GM19467 (cell line): ENCODE measurements around the gene ZBTB22.

Experiments used
- ATAC-seq: cut with Tn5 transposase; IDR thresholded peaks from one replicate; pipeline ENCODE4 v1.9.1; 2021; ENCODE audit warnings: mild to moderate bottlenecking, moderate library complexity; ENCODE audit not compliant: unreplicated experiment

Gene ZBTB22

DNA sequence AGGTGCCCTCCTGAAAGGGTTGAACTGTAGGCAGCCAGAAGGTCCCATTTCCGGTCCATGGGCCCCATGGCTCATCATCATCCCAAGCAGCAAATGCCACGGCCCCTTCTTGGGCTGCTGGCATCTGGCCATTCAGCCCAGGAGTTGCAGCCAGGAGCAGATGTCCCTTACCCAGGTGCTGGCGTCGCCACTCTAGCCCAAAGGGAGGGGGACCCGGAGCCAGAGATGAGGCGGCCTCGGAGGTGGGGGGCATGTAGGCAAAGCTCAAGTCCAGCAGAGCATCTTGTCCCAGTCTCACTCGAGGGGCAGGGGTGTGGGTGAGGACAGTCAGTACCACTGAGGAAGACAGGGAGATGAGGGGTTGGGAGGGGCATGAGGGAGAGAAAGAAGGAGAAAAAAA lies 12.5 kb downstream of the ZBTB22 start:
- ATAC-seq: no peak

DNA sequence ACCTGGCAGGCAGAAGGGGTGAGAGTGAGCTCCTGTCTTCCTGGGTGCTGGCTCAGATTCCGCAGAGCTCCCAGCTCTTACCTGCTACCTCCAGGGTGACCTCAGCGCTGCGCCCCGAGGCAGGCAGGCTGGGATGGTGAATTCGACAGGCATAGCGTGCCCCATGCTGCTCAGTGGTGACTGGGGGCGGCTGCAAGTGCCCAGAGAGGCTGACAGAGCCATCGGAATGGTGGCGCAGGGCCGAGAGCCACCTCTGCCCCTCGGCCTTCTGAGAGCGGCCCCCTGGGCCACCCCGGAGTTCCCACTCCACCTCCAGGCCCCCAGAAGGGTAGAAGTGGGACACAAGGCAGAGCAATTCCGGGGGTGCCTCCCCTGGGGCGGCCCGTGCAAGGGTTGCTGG lies 13.3 kb downstream of the ZBTB22 start:
- ATAC-seq: no peak

DNA sequence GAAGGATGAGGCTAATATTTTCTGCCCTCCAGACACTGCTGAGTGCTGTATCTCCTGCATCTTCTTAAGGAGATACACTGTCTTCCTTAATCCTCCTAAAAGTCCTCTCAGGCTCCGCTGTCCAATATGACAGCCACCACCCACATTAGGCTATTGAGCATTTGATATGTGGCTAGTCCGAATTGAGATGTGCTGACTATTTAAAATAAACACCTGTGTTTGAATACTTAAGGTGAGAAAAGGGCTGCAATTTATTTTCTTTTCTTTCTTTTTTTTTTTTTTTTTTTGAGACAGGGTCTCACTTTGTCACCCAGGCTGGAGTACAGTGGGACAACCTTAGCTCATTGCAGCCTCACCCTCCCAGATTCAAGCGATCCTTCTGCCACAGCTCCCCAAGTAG lies 15.7 kb downstream of the ZBTB22 start:
- ATAC-seq: no peak

DNA sequence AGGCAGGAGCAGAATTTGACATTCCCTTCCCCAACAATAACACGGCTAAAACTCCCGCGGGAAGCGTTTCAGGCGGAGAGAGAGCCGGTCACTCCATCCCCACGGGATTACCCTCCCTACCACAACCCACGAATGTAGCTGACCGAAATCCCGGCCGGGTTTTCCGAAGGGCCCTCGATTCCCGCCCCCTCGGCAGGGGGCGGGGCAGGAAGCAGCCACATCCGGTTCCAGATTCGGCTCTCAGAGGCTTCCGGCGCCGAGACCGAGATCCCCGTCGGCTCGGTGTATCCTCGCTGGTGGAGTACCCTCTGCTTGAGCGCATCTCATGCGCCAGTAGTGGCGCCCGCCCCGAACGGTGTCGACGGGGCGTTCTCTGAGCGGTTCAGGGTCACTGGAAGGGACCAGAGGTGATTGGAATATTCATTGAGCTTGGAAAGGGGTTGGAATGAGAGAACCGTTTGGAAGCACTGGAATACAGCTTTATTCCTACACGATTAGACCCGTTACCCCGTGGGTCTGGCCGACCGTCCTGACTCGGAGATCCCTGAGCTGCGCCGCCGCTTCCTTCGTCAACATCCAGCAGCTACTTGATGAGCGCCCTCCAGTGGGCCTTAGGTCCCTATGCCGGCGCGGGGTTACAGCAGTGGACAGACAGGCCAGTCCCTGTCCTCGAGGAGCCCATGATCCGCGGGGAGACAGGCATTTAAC lies 18.2 kb downstream of the ZBTB22 start:
- peak; percentile 66 for ATAC-seq

DNA sequence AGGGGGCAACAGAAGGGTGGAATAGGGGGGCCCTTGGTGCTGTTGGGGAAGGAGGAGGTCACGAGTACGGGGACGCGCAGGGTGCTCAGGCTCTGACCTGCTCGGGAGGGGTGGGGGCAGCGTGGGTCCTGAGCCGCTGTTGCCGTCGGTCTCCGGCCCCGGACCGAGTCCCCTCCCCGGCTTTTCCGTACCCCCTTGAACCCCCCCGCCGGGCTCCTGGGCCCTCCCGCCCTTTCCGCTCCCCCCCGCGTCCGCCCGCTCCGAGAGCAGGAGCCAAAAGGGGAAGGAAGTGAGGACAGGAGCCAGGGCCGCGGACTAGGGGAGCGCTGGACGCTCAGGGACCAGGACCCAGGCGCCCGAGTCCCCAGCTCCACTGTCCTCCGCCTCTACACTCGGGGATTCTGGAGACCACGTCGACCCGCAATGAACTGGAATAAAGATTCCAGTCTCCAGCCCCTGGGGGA lies 18.7 kb downstream of the ZBTB22 start, which contains the start of gene RGL2:
TSS of gene RGL2 (minus strand) at position 170 of the 464 bp plus-strand sequence. CDS start 332 bp downstream, outside the sequence.
- peak; percentile 32 for ATAC-seq

DNA sequence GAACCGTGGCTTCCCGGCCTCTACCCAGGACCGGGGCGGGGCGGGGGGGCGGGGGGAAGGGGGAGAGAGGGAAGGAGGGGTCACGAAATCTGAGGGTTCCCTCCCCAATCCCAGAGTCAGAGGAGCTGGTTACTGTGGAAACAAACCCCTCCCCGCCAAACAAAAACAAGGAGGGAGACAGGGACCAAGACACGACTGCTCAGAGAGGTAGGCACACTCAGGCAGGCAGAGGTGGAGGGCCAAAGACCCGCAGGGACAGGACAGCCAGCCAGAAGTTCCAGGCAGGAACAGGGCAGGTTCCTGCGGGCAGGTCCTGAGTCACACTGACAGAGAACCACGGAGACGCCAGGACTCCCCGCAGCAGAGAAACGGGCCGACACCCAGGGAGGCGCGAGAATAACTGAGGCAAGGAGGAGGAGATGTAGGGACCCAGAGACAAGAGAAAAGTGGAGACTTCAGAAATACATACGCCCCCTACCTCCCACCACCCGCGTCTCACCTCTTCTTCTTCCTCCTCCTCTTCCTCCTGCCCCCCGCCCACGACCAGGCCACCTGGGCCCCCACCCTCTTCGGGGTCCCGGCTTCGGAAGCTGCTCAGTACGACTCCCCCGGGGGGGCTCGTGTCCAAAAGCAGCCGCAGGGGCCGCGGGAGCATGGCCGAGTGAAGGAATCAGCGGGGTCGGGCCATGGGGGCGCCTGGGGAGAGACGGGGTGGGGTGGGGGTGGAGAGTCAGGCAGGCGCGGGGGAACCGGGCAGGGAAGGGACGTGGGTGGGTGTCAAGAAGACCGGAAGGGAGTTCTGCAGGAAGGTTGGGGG lies 19.4 kb downstream of the ZBTB22 start:
- ATAC-seq: peak; percentile 2

DNA sequence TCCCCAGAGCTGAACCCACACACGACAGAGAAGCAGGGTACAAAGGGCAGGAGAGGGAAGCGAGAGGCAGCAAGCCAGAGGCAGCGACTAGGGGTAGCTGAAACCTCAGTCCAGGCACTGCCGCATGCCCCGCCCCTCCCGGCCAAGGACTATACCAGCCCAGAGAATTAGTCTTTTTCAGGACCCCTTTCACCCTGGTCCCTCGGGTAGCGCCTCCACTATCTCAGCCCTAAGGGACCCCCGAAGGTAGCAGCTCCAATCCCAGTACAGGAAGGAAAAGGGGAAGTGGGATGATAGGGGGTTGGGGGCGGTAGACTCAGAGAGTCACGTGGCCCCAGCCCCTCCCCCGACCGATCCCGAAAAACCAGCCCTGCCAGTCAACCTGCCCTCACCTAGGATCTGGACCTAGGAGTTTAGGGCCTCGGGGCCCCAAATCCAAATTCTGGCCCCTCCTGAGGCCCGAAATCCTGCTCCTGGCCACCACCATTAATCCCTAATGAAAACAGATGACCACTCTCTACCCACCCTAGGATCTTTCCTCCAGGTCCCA lies 20.1 kb downstream of the ZBTB22 start:
- no peak for ATAC-seq

DNA sequence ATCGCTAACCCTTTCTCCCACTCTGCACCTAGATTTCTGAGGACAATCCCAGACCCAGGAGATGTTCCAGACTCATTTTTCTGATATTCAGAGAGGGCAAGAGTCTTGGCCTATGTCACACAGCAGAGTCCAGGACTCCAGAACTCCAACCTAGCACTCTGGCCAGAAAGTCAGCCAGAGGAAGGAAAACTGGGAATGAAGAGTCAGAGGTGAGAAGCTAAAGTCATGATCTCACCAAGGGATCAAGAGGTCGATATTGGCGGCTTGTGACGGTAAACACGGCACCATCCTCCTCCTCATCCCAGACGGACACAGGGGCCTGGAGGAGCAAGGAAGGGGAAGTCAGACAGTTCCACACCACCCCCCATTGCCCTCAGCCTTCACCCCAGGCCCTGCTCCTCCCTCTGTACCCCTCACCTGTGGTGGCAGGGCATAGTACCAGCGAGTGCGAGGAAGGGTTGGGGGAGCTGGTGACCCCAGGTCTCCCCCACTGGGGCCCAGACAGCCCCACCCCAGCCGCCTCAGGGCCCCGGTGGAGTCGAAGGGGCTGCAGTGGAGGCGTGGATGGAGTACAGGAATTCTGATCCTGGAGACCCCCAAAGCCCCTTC lies 20.6 kb downstream of the ZBTB22 start:
- ATAC-seq: no peak

DNA sequence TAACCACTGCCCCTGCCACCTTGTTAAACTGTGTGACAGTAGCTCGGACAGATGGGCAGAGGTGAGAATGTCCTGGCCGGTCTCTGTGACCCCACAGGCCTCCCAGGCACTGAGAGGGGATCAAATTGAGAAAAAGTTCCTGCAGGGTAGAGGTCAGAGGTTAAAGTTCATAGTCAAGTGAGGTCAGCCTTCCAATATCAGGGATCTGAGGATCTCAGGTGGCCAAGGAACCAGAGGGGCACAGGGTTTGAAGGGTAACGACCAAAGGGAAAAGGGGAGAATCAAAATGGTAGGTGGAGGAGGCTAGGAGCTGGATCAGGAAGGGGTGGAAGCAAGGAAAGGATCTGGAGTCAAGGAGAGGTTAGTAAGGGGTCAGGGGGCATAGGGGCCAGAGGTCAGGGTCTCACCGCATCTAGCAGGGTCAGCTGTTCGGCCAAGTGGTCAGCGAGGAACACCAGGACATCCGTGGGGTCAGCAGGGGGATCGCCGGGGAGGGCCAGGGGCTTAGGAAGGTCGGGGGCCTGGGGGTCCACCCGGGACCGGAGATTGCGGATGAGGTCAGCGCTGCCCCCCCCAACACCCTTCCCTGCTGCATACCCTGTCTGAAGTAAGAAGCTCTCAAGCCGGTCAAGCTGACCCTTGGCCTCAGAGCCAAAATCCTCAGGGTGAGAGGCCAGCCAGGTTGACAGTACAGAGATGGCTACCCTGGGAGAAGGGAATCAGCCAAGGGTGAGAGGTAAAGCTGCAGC lies 21.7 kb downstream of the ZBTB22 start:
- no peak for ATAC-seq

DNA sequence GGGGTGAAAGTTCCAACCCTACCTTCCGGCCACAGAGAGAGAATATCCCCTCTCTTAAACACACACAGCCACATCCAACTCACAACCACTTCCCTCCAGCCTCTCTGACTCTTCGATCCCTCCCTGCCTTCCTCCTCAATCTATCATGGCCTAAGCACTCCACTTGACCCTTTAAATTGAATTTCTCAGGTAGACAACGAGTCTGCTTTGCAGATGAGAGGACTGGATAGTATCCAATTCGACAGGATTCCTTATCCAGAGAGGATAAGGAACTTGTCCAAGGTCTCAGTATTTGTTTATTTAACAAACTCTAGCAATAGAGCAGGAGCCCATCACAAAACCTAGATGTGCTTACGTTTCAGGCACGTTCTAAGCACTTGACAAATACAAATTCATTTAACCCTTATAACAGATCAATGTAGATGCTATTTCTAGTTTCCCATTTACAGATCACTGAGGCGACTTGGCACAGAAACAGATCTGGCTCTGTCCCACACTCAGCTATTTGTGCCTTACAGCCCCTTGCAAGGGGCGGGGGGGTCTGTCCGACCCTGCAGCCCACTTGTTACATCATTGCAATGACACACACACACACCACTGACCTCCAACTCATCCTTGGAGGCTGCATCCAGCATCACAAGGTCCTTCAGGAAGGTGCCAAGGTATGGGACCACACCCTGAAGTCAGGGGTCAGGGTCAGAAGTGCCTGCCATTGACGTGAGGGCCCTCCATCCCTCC lies 23.3 kb downstream of the ZBTB22 start:
- ATAC-seq: no peak

DNA sequence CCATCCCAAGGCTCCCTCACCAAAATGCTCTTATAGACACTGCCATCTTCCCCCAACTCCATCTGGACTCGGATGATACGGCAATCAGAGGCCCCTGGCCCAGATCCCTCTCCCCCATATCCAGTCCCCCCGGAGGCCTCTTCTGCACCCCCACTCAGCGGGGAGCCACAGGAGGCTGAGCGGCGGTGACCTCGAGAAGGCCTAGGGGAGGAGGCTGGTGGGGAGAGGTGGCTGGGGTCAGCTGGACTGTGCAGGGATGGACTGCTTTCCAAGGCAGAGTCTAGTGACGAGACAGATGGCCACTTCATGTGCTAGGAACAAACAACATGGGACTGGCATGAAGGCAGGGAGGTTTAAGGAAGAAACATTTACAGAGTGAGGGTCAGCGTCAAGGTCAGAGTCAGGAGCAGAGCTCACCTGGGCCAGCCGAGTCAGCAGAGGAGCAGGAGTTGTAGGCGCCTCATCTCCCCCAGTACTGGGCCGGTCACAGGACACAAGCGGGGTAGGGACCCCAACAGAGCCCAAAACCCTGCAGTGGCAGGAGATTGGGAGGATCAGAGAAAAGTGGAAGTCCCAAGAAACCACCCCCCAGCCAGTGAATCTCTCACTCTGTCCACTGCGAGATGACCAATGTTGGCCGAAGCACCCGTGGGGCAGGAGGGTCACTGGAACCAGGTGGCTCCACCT lies 24.4 kb downstream of the ZBTB22 start:
- ATAC-seq: no peak

DNA sequence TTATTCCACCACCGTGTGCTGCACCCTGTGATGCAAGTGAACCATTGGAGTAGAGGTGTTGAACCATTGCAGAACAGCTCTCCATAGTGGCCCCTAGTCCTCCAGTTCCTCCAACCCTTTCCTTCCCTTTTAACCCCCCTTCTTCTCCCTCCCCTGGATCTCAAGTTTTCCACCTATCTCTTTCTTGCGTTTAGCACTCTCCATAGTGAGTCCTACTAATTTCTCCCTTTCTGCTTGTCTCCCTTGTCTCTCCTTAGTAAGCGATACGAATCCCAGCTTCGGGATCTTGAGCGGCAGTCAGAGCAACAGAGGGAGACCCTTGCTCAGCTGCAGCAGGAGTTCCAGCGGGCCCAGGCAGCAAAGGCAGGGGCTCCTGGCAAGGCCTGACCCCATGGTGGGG lies 27.1 kb downstream of the ZBTB22 start:
- ATAC-seq: no peak

DNA sequence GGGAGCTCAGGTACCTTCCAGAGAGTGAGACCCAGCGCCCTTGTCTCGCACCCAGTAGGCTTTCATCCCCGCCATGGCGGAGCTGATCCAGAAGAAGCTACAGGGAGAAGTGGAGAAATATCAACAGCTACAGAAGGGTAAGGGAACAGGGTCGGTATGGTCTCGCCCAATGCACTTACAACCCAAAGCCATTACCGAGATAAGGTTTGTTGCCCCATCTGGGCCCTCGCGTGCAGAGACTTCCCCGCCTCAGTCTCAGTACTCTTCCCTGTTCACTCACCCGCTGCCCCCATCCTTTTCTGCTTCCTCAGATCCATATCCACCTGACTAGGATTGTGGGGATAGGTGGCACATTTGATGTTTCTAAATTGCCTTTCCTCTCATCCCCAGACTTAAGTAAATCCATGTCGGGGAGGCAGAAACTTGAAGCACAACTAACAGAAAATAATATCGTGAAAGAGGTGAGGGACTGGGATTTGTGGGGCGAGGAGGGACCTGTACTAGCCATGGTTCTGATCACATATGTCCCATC lies 27.7 kb downstream of the ZBTB22 start:
- no peak for ATAC-seq

DNA sequence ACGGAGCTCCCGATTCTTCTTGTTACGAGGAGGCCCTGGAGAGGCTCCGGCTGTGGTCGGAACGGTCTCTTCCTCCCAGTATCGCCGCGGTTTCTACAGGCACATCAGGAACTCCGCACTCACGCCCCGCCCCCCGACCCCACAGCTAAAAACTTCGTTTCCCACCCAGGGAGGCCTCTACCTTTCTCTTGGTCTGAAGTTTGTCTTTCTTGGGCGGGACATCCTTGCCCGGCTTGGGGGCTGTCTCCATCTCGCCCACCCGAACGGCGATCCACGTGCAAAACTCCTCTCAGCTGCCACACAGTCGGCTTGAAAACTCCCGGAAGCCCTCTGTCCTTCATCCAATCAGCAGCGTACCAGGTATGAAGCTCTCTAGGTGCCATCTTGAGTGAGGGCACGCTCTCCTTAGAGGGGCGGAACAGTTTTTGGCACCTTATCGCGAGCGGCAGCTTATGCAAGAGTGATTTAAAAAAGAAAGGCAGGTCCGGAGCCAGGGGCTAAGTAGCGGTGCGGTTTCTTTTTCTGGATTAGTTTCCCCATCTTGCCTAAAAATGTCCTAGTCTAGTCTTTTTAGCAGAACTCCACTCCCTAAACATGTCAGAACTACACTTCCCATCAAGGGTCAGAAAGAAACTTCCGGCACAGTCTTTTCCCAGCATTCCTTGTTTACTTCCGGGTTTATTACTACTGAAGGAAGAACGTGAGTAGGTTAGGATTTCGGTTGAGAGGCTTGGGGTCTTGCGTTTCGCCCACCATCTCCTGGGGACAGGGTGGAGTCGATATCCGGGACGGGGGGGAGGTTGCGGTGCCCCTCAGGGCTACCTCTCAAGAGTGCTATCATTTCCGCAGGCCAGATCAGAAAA lies 28.4 kb downstream of the ZBTB22 start, which contains the start of the genes PFDN6 and WDR46:
TSS of gene PFDN6 (plus strand) at position 681 of the 863 bp plus-strand sequence. CDS start 256 bp downstream, outside the sequence.
TSS of gene WDR46 (minus strand) at position 319 of the 863 bp plus-strand sequence. CDS start at position 250, 69 bp downstream.
- ATAC-seq: peak; percentile 71

DNA sequence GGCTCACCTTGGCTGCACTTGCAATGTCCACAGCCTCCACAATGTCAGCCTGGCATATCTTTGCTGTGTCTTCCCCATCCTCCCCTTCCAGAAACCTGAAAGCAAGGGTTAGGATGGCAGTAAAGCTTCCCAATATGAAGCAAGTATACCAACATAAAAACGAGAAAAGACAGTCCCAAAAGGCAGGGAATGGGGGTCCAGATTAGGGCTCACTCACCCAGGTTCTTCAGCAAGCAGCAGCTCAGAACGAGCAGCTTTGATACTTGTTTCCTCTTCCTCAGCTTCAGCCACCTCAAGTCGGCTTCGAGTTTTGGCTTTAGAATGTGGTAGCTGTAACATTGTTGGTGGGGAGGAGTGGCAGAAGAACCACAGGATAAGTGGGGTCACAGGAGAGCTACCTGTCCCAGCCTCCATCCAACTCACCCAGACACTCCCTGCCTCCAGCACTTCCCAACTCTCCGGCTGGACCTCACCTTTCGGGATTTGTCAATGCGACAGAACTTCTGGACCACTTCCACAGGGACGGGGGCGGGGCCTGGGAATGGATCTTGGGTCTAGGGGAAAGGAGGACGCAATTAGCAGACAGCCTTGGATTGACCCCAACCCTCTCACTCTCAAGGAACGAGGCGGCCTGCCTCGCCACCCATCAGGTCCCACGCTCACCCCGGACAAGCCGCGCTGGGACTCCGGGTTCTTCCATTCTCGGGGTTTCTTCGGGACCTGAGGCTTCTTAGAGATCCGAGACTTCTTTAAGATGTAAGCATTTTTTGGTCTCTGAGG lies 29.2 kb downstream of the ZBTB22 start:
- ATAC-seq: no peak

DNA sequence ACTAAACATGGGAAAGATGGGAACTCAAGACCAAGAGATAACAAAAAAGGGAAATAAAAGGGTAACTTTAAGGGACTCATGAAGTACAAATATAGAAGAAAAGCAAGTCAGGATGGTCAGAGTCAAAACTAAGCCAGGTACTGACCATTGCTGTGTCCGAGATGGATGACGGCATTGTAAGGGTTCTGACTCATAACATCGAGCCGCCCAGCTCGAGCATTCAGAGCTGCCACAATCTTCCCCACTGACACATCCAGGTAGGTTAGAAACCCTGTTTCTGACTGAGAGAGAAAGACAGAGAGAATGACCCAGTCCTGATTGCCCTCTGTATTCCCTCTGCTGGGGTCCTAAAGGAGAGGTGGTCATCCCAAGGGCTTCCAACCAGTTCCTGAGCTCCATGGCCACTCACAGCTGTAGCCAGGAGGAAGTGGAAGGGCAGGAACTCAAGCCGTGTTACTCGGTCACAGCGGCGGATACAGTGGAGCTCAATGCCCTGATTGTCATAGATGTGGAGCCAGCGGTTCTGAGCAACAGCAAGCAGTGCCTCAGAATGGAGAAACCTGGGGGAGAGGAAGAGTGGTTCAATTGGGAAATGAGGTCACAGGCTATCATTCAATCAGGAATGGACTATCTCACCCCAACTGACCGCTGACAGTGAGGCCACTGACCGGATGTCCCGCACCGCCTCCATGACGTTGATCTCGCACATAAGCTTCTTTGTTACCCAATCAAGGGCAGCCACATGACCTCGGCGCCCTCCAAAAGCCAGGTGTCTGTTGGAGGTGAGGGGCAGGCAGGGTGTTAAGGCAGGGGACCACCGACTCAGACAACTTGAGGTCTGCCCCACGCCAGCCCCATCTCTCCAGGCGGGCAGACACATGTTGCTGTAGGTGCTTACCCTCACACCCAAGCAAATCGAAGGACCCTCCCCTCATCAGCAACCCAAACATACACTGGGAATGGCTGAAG lies 30.3 kb downstream of the ZBTB22 start:
- ATAC-seq: no peak
